Common myeloid progenitor, CD34-positive (primary cell): ENCODE results near the gene MARCHF4.

Experiments used
- CTCF ChIA-PET: fragments of 350-600 bp; sonication (Branson Sonifier 250); formaldehyde crosslinking; loops from one replicate; lab custom pipeline; 2021; ENCODE audit warnings: antibody characterized with exemption; lab: Charles Lee
- POLR2A ChIA-PET: fragments of 350-600 bp; sonication (Branson Sonifier 250); formaldehyde crosslinking; loops from one replicate; lab custom pipeline; 2021; ENCODE audit warnings: antibody characterized with exemption; lab: Charles Lee
- DNase-seq, 3 donors: peaks; one replicate each; pipeline versions ENCODE4 v3.0.0 to v3.0.0-alpha.2; 2013
- H3K27ac ChIP-seq, 2 experiments: 1 replicate in 1 of 2; 2 replicates in 1 of 2; pipeline ENCODE4 v1.7.0; 2013; ENCODE audit warnings: inconsistent platforms in 2 of 2, low read length in 2 of 2, mild to moderate bottlenecking in 2 of 2, low read depth in 1 of 2, moderate library complexity in 1 of 2; ENCODE audit not compliant: severe bottlenecking in 2 of 2, insufficient read depth in 1 of 2, poor library complexity in 1 of 2
- H3K27me3 ChIP-seq, 5 experiments: replicated peaks in 2 of 5; 1 replicate in 3 of 5; 2 replicates in 2 of 5; pipeline versions ENCODE4 v1.6.1 to v1.7.0; 2013; ENCODE audit warnings: low read length in 4 of 5, mild to moderate bottlenecking in 2 of 5, moderate library complexity in 2 of 5, inconsistent platforms in 1 of 5; ENCODE audit not compliant: insufficient read depth in 5 of 5, control insufficient read depth in 4 of 5
- H3K36me3 ChIP-seq, 4 experiments: 1 replicate in 2 of 4; 2 replicates in 2 of 4; pipeline versions ENCODE4 v1.6.1 to v1.7.0; 2013; ENCODE audit warnings: low read length in 3 of 4, control low read depth in 1 of 4, mild to moderate bottlenecking in 1 of 4; ENCODE audit not compliant: control insufficient read depth in 4 of 4, insufficient read depth in 4 of 4
- H3K4me1 ChIP-seq, 4 experiments: 1 replicate in 3 of 4; 2 replicates in 1 of 4; pipeline versions ENCODE4 v1.6.1 to v1.7.1; 2013; ENCODE audit warnings: low read length in 3 of 4, mild to moderate bottlenecking in 3 of 4, control low read depth in 1 of 4, inconsistent platforms in 1 of 4, moderate library complexity in 1 of 4; ENCODE audit not compliant: control insufficient read depth in 4 of 4, insufficient read depth in 4 of 4; ENCODE audit errors: control extremely low read depth in 1 of 4
- H3K4me3 ChIP-seq, 7 experiments: 1 replicate in 4 of 7; 2 replicates in 3 of 7; pipeline versions ENCODE4 v1.5.1 to v1.7.0; 2013; ENCODE audit warnings: mild to moderate bottlenecking in 7 of 7, low read length in 6 of 7, moderate library complexity in 6 of 7, inconsistent platforms in 2 of 7, low read depth in 2 of 7, control low read depth in 1 of 7; ENCODE audit not compliant: insufficient read depth in 4 of 7, control insufficient read depth in 1 of 7; ENCODE audit errors: extremely low read depth in 1 of 7
- H3K9me3 ChIP-seq, 5 experiments: 1 replicate in 4 of 5; 2 replicates in 1 of 5; pipeline versions ENCODE4 v1.6.1 to v1.7.1; 2013; ENCODE audit warnings: low read length in 4 of 5, mild to moderate bottlenecking in 2 of 5, inconsistent platforms in 1 of 5, low read depth in 1 of 5, moderate library complexity in 1 of 5; ENCODE audit not compliant: control insufficient read depth in 4 of 5, insufficient read depth in 2 of 5; ENCODE audit errors: control extremely low read depth in 1 of 5
- WGBS: methylation state at CpG from one replicate; pipeline ENCODE4 v1.1.5; 2013; ENCODE audit not compliant: insufficient coverage; 5-methylcytosine and 5-hydroxymethylcytosine counted together

Gene MARCHF4

DNA sequence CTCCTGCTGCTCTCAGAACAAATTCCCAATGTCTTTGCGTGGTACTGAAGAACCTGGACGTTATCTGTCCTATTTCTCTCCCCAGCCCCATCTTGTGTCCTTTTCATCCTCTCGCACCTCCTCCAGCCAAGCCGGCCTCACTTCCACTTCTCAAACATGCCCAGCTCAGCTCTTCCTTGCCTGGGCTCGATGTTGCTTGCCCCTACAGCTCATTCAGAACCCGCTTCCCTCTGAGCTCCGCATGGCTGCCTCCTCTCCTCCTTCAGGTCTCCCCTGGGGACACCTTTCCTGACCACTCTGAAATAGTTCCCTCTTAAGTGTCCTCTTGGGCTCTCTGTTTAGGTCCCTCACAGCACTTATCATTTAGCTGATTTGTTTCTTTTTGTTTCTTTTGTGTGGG is 33.3 kb upstream of the MARCHF4 start:
- Histone ChIP-seq H3K4me1 (no peaks in the 10 kb centered on the region), H3K27me3 (no peaks in the 10 kb centered on the region), H3K4me3 (no peak overlapping the region), H3K9me3 (no peaks in the 10 kb centered on the region), H3K36me3 (no peaks in the 10 kb centered on the region), H3K27ac (no peak overlapping the region)
- ChIA-PET CTCF (interaction anchor here (0.6 to 5.7 kb wide), 9 partner anchors 10 to 257 kb away, joined by 3 to 30 read pairs (median 4); no protein-coding TSS in a partner anchor), POLR2A (interaction anchor here (0.6 kb wide), 1 partner anchor 99 kb away, joined by 5 read pairs; no protein-coding TSS in a partner anchor)
- DNase-seq, result no peak
- WGBS, result 93% methylated on average over 7 of the region's 7 CpGs

DNA sequence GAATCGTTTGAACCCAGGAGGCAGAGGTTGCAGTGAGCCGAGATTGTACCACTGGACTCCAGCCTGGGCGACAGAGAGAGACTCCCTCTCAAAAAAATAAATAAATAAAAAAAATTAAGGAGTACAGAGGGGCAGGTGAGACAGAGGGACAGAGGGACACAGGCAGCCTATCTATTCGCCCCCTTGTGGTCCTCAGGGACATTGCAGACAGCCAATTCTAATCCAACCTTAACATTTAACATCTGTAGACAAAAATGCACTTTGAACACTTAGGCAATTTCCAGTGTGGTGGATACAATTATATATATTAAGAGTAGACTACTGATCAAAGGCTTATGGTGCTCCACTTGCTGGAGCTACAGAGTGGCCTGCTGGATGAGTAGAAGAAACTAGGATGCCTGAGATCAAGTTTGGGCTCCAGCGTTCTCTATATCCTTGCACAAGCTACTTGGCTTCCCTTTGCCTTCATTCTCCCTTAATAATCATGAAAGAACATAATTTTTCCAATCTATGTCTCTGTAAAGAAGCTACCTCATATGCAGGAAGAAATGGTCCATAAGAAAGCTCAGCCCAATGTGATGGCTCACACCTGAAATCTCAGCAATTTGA is 31.8 kb upstream of the MARCHF4 start:
- no peaks in the 10 kb centered on the region for H3K36me3 ChIP-seq
- DNase-seq, result peak; percentile 42 to 58 (median 44)
- ChIA-PET CTCF (interaction anchor here (0.7 to 7.0 kb wide), 20 partner anchors 11 to 263 kb away, joined by 3 to 33 read pairs (median 4); no protein-coding TSS in a partner anchor), POLR2A (no interaction called here)
- H3K4me3 ChIP-seq, result no peak overlapping the region
- no peaks in the 10 kb centered on the region for H3K27me3 ChIP-seq
- no peak overlapping the region for H3K27ac ChIP-seq
- peaks cover 5 to 11% (median 9%) of the 10 kb centered on the region in 4 experiments for H3K4me1 ChIP-seq
- WGBS, result 0% methylated on average over 1 of the region's 5 CpGs
- no peaks in the 10 kb centered on the region for H3K9me3 ChIP-seq

DNA sequence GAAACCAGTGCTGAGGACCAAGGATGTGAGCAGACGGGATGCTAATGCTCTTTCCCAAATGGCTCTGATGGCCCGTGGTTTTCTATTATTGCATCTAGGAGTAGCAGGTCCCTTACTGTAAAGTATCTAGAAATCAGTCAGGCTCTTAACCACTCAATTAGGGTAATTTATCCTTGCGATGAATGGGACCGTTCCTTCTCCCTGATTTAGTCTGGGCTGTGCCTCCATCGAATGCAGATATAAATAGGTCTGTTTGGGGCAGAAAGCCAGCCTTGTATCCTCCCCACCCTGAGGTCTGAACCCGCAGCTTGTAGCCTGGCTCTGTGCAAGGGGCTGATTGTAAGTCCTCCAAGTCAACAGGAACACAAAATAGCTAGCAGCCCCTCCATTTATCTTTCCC is 30.5 kb upstream of the MARCHF4 start:
- H3K4me1 ChIP-seq, result peaks cover 5 to 13% (median 11%) of the 10 kb centered on the region in 4 experiments
- DNase-seq, result no peak
- no peaks in the 10 kb centered on the region for H3K9me3 ChIP-seq
- H3K4me3 ChIP-seq, result no peak overlapping the region
- WGBS, result 98% methylated on average over 6 of the region's 6 CpGs
- no peak overlapping the region for H3K27ac ChIP-seq
- H3K27me3 ChIP-seq, result no peaks in the 10 kb centered on the region
- POLR2A ChIA-PET, result no interaction called here
- no peaks in the 10 kb centered on the region for H3K36me3 ChIP-seq
- CTCF ChIA-PET, result interaction anchor here (1.1 to 7.0 kb wide), 10 partner anchors 13 to 239 kb away, joined by 3 to 33 read pairs (median 8); no protein-coding TSS in a partner anchor

DNA sequence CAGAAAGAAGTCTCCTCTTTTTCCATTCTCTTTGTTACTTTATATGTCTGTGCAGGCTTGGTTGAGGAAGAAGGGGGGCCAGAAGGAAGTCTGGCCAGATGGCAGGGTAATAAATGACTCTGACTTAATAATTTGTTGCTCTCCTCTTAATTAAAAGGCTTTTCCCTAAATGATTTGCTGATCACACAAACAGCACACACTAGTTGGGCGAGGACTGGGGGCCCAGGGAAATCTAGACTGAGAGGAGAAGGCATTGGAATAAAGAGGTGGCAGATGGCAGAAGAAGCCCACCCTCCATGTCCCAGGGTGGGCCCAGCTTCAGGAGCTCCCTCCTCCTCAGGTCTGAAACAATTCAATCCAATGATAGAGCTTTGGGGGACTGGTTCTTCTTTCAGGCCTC is 27.3 kb upstream of the MARCHF4 start:
- Histone ChIP-seq H3K4me1 (peaks cover 6 to 29% (median 18%) of the 10 kb centered on the region in 4 experiments), H3K27me3 (no peaks in the 10 kb centered on the region), H3K4me3 (no peak overlapping the region), H3K27ac (no peak overlapping the region), H3K36me3 (no peaks in the 10 kb centered on the region), H3K9me3 (no peaks in the 10 kb centered on the region)
- CTCF ChIA-PET, result interaction anchor here (0.9 to 7.0 kb wide), 7 partner anchors 10 to 248 kb away, joined by 3 to 33 read pairs (median 4); partner anchors contain the start of gene MARCHF4
- POLR2A ChIA-PET, result no interaction called here
- peak in 2 of 3 donors; percentile 42 to 61 for DNase-seq
- no CpG with 5 or more reads among the region's 1 CpG for WGBS

DNA sequence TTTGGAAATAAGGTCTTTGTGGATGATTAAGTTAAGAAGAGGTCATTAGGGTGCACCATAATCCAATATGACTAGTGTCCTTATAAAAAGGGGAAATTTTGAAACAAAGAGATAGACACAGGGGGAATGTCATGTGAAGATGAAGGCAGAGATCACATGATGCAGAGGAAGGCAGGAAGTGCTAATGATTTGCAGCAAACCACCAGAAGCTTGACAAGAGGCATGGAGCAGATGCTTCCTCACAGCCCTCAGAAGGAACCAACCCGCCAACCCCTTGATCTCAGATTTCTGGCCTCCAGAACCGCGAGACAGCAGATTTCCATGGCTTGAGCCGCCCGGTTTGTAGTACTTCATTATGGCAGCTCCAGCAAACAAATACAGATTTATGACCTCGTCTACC is 22.6 kb upstream of the MARCHF4 start:
- Histone ChIP-seq H3K9me3 (no peaks in the 10 kb centered on the region), H3K27ac (no peak overlapping the region), H3K4me3 (peak overlapping the region in 1 of 7 experiments; percentile 25), H3K27me3 (no peaks in the 10 kb centered on the region), H3K36me3 (no peaks in the 10 kb centered on the region), H3K4me1 (peaks cover 4 to 32% (median 17%) of the 10 kb centered on the region in 4 experiments)
- CTCF ChIA-PET, result no interaction called here
- peak; percentile 58 to 90 (median 86) for DNase-seq
- POLR2A ChIA-PET, result interaction anchor here (0.6 kb wide), 1 partner anchor 22 kb away, joined by 3 read pairs; no protein-coding TSS in a partner anchor
- 26% methylated on average over 4 of the region's 6 CpGs for WGBS

DNA sequence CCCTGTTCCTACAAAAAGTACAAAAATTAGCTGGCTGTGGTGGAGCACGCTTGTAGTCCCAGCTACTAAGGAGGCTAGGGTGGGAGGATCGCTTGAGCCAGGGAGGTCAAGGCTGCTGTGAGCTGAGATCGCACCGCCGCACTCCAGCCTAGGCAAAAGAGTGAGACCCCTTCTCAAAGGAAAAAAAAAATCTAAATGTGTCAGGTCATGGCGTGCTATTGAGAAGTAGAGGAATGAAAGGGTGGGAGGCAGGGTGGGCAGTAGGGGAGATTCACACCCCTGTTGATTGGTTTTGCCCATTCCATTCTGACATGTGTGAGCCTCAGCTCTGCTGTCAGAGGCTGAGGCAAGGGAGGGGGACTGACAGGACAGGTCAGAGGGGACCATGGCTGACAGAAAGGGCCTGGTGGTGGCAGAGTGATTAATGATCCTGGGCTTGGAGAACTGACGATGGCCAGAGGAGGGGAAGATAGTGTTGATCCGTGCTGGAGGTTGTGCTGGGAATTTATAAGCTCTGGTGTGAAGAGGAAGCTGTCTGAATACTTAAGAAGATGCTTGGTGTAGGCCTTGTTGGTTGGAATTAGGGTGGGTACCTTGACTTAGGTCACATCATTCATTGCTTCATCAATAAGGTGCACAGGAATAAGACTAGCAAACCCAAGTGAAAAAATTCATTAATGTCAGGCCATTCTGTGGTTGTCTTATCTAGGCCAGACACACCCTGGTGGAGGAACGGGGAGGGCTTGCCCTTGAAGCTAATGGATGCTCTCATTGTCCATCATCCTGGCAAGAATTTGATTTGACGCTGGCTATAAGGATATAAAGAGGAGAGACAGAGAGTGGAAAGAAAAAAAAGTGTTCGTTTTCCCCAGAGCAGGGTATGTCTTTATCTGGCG is 20.9 kb upstream of the MARCHF4 start:
- no peak overlapping the region for H3K4me3 ChIP-seq
- peak; percentile 47 to 74 (median 69) for DNase-seq
- no peaks in the 10 kb centered on the region for H3K36me3 ChIP-seq
- 93% methylated on average over 8 of the region's 12 CpGs for WGBS
- ChIA-PET CTCF (interaction anchor here (1.0 kb wide), 1 partner anchor 26 kb away, joined by 3 read pairs; no protein-coding TSS in a partner anchor), POLR2A (no interaction called here)
- no peaks in the 10 kb centered on the region for H3K9me3 ChIP-seq
- H3K4me1 ChIP-seq, result peaks cover 0 to 28% (median 9%) of the 10 kb centered on the region in 4 experiments
- H3K27ac ChIP-seq, result no peak overlapping the region
- H3K27me3 ChIP-seq, result no peaks in the 10 kb centered on the region
